RPMI8226 (cell line): Measurements from ENCODE around the gene ODF2.
A peak's percentile ranks its signal among the peaks of the same experiment; 100 is the strongest.
"Not testable (repeated sequence)": the region's sequence is repeated elsewhere in the genome, so short reads cannot be mapped to it uniquely, and the experiment has no call there.

Experiments used
- DNase-seq: peaks from one replicate; pipeline ENCODE4 v3.0.0-alpha.2; 2015

ODF2 gene

DNA sequence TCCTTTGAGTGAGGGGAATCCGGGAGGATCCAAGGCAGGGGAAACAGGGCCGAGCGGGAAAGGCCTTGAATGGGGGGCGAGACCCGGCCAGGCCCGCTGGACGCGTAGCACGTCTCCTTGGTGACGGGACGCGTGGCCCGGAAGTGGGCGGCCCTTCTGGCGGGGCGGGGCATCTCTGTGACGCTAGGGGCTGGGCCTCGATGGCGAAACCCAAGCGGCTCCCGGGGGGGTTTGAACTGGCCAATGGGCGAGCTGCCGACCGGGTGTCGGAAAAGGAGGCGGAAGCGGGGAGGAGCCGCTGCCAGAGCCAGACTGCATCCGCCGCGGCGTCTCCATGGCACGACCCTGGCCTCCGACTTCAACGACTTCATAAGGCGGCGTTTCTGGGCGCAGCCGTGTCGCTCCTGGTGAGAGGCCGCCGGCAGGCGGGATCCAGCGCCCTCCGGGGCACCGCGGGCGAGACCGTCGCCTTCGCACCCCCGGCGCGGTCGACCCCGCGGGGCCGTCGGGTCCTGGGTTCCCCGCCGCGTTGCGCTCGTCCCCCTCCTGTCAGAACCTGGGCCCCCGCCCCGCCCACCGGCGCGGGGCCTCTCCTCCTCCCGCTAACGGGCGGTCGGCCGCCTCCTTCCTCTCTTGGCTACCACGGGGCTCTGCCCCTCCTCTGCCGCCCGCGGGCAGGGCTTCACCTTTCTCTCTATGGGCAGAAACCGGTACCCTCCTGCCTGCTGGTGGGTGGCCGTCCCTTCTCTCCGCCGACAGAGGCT lies at the start of gene ODF2:
Gene ODF2 (plus strand): TSS at position 158 of the 764 bp plus-strand sequence. CDS start 86 bp downstream, at position 244.
- peak; percentile 99 for DNase-seq

DNA sequence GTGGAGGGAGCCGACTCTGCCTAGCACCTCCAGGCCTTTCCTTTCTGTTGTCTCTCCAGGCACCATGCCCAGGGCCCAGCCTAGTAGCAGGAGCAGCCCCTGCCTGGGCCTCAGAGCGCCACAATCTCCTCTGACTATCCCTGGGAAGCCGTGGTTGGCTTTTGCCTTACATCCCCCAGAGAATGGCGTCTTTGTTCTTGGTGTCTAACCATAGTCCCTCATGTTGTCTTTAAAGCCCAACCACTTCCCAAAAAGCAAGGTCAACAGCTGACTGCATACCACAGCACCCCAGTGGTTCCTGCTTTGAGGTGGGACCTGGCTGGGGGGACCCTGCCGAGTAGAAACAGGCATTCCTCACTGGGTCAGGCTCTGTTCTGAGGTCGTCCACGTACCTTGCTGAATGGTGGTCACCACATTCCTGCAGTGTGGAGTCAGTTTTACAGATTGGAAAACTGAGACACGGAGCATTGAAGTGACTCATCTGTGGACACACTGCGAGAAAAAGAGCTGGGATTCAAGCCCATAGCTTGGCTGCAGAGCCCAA lies 48.9 kb upstream of the ODF2 start:
- no peak for DNase-seq

DNA sequence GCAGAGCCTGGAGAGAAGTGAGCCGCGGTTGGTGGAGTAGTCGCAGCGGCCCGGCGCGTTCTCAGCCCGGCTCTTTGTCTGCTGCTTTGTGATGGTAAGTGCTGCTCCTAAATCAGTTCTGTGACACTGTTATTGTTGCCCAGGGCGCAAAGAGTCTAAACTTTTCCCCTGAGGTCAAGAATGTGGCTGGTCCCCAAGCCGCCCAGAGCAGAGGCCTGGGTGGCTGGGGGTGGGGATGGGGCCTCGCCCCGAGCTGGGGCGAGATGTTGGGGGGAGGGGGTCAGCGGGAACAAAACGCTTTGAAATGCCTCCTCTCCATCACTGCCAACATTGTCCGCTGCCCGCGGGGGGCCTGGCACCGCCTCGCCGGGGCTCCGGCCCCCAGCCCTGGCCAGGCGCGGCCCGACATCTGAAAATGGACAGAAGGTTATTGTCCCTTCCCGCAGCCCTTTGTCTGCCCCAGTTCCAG lies 46.8 kb upstream of the ODF2 start:
- DNase-seq = no peak

DNA sequence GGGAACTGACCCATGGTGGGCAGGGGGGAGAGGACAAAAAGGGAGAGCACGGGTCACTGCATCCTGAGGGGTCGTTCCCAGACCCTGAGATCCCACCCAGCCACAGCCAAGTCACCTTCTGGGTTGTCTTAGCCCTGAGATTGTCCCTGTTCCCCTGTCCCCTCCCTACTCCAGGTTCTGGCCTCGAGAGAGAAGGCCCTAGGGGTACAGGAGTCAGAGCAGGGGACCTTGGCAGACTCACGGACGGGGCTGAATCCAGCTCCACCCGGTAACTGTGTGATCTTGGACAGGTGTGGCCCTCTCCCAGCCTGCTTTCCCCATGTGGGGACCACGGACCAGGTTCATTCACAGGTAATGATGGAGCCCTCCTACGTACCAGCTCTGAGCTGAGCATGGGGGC lies 46.4 kb upstream of the ODF2 start:
- no peak for DNase-seq

DNA sequence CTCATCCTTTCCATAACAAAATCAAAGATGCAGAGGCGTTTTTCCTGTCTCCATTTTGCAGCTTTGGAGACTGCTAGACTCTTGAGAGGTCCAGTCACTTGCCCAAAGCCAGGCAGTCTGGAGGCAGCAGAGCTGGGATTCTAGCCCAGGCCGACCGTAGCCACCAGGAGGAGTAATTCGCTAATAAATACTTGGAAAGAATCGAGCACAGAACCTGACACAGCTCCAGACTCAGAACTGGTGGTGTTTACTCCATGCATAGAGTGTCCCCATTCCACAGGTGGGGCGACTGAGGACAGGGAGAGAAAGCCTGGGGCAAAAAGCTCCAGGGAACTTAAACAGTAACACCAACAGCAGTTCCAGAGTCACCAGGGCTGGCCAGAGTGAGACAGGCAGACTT lies 45.8 kb upstream of the ODF2 start:
- peak; percentile 46 for DNase-seq

DNA sequence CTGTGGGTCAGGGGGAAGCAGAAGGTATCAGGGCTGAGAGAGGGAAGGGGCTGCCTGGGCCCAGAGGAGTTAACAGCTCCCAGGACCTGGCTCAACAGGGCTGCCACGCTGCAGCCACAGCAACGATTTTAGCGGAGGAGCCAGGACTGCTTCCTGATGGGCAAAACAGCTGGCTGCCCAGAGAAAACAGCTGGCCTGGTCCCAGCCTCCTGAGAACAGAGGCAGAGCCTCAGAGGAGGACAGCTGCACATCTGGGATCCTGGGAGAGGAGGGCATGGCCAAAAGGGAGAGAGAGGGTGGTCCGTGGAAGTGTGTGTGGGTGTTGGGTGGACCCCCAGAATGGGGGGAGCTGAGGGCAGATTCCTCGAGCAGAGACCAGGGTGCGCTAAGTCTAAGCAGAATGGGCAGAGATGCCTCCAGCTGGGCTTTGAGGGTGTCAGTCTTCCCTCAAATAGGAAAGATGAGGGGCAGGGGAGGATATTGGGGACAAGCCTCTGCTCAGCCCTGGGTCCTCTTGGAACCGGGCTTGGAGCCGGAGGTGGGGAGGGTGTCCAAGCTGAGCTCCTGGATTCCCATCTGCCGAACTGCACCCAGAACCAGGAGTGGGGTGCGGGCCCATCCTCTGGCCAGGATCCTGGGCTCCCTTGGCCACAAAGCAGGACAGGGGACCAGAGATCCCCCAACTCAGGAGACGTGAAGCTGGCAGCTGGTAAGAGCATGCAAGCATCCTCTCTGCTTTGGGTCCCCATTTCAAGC lies 44.3 kb upstream of the ODF2 start:
- no peak for DNase-seq

DNA sequence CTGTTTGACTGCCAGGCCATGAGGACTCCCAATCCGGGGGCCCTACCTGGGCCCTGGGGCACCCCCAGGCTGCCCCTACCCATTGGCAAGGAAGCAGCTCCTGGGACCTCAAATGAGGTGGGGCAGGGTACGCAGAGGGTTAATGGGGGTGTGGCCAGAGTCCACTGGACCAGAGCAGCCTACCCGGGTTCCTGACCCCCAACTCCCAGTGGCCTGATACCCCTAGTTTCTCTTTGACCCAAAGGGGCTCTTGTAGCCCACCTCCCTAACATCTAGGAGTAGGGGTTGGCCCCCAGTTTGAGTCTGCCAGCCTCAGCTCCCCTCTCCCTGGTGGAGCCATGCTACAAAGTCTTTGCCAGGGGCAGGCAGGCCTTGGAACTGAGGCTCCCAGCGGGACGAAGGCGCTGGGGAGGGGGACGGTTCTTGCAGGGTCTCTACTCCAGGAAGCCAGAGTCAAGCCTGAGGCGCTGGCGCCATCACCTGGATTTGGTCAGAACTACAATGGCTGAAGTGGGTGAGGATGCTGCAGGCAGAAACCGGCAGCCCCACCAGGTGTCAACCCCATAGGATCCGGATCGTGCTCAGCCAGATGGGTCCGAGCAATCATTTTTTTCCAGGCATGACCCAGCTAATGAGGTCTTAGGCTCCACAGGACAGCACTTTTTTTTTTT lies 43.6 kb upstream of the ODF2 start:
- peak; percentile 71 for DNase-seq

DNA sequence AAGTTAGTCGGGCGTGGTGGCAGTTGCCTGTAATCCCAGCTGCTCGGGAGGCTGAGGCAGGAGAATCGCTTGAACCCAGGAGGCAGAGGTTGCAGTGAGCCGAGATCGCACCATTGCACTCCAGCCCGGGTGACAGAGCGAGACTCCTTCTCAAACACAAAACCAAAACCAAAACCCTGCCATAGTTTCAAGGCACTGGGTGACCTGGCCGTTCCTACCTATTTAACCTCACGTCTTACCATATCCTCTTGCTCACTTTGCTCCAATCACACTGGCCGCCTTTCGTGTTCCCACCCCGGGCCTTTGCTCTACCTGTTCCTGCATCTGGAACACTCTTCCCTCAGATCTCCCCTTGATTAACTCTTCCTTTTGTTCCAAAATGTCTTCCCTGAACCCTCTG lies 42.1 kb upstream of the ODF2 start:
- peak; percentile 43 for DNase-seq

DNA sequence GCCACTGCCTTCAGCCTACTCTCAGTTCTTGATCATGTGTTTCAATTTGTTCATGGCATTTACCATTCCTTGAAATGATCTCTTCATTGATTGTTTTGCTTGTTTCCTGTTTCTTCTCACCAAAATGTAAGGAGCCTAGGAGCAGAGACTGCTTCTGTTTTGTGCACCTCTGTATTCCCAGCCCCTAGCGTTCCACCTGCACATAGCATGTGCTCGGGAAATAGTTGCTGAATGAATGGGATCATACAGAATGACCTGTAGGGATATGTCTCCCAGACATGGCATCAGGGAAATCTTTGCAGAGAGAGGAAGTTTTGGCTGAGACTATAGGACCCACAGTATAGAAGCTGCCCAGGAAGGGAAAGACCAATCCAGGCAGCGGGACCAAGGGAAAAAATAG lies 41.3 kb upstream of the ODF2 start:
- no peak for DNase-seq

DNA sequence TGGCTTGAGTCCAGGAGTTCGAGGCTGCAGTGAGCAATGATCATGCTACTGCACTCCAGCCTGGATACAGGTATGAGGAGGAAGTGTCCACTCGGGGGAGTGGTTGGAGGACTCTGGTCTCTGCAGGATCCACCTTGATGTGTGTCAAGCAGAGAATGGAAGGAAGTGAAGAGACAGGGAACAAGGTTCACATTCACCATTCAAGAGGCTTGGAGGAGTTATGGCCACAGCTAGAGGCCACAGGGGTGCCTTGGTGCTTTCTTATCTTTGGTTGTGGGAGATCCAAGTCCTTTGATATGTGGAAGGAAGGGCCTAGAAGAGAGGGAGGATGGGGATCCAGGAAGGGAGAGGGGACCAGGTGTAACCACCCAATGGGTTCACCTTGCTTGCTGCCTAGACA lies 40.5 kb upstream of the ODF2 start:
- DNase-seq = no peak

DNA sequence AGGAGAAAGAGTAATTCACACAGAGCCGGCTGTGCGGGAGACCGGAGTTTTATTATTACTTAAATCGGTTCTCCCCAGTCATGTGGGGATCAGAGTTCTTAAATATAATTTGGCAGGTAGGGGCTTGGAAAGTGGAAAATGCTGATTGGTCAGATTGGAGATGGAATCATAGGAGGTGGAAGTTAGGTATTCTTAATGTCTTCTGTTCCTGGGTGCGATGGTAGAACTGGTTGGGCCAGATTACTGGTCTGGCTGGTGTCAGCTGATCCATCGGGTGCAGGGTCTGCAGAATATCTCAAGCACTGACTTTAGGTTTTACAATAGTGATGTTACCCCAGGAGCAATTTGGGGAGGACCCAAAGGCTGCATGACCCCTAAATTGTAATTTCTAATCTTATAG lies 39.8 kb upstream of the ODF2 start:
- DNase-seq = no peak

DNA sequence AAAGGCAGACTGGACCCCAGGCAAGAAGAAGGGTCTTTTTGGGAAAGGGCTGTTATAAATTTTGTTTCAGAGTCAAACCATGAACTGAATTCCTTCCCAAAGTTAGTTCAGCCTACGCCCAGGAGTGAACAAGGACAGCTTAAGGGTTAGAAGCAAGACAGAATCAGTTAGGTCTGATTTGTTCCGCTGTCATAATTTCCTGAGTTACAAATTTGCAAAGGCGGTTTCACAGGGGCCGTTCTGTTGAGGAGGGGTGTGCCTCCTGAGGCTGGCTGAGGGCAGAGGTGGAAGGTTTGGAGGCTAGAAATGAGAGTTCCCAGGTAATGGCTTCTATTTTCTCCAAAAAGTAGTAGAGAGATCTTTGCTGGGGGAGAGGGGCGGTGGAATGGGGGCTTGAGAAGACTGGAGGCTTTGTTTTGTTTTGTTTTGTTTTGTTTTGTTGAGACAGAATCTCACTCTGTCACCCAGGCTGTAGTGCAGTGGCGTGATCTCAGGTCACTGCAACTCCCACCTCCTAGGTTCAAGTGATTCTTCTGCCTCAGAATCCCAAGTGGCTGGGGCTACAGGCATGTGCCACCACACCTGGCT lies 39.3 kb upstream of the ODF2 start:
- DNase-seq = no peak

DNA sequence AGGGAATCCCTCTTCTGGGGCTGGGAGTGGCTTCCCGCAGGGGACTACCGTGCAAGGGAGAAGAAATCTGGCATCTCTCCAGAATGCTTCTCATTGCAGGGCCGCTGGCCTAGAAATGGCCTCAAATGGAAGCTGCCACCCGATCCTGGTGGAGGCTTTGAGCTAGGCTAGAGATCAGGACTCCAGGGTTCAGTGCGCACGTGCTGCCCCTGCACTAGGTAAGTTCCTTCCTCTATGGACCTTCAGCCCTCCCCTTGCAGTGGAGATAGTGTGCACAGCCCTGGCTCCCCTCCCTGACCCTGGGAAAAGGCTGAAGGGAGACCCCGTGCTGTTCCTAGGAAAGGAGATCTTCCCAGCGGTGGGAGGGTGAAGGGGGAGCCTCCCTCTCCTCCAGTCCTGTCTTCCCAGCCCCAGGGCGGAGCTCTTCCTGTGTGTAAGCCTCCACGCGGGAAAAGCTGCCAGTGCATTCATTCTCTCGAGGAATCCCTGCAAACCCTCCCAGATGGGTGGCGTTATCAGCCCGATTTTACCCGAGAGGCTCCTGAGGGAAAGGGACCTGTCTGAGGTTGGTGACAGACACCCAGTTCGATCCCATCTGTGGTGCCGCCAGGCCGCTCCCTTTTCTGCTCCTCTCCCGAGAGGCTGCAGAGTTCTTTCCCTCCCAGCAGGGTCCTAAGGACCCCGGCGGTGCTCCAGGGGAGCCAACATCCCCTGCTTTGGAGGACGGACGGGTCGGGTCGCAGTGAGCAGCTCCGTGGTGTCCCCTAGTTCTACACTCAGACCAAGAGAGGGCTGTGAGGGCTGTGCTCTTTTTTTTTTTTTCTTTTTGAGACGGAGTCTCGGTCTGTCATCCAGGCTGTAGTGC lies 36.5 kb upstream of the ODF2 start:
- peak; percentile 40 for DNase-seq

DNA sequence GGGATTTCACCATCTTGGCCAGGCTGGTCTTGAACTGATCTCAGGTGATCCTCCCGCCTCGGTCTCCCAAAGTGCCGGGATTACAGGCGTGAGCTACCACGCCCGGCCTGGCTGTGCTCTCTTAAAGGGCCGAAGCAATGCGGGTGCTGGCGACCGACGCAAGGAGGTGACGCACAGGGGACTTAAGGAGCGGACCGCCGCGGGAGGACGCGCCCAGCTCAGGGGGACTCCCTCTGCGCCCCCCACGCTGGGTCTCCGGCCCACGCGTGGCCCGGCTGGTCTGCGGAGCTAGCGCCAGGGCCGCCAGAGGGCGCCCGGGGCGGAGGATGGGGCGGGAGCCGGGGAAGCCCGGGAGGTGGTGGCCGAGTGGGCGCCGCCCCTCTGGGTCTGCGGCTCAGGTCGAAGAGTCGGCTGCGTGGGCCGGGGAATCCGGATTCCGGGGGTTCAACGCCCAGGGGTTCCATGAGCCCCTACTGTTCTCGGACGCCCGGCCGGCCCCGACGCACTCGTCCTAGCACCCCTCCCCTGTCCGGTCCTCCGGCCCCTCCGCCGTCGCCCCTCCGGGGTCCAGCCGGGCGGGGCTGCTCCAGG lies 35.7 kb upstream of the ODF2 start:
- peak; percentile 87 for DNase-seq

DNA sequence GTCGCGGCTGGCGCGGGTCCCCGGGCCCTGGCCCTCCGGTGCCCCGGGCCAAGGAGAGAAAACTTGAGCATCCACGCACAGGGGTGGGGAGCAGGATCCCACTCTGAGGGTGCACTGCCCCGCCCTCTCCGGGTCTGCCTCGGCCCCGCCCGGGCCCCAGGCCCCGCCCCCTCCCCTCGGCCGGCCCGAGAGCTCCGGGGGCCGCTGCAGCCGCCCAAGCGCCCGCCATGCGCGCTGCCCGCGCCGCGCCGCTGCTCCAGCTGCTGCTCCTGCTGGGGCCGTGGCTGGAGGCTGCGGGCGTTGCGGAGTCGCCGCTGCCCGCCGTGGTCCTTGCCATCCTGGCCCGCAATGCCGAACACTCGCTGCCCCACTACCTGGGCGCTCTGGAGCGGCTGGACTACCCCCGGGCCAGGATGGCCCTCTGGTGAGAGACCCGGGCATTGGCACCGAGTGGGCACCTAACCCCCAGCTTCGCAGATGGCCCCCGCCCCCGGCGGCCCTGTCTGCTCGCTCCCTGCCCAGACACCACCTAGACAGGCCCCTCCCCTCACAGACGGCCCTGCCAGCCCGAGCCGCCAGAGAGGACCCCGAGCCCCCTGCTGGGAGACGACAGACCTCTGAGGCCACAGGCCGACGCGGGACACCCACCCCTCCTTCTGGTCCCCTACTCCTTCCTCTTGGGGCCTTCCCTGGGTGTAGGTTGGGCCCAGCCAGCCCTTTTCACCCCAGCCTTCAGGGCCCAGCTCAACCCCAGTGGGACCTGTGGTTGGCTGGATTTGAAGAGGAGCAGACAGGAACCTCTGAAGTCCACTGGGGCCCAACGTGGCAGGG lies 34.9 kb upstream of the ODF2 start, which contains the start of gene CERCAM:
Gene CERCAM (plus strand): TSS at position 207 of the 831 bp plus-strand sequence. CDS start 21 bp downstream, at position 228.
- DNase-seq = peak; percentile 73

DNA sequence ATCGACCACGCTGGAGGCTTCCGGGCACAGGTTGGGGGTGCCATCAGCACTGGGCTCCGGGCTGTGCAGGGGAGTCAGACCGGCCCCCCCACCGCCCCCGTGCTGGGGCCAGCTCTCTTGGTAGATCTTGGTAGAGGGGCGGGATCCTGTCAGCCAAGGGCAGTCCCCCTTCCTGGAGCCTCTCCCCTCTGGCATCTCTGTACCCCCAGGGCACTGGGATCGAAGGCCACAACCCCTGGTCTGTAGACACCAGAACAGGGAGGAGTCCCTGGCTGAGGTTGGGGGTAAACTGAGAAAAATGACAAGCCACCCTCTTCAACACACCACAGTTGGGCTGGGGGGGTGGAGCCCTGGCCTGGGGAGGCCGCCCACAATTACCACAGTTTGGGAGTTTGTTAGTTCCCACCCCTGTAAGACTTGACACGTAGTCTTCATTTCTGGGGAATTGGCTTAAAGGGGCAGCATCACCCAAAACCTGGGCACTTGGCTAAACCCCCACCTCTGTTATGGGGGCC lies 34.3 kb upstream of the ODF2 start:
- DNase-seq = no peak

DNA sequence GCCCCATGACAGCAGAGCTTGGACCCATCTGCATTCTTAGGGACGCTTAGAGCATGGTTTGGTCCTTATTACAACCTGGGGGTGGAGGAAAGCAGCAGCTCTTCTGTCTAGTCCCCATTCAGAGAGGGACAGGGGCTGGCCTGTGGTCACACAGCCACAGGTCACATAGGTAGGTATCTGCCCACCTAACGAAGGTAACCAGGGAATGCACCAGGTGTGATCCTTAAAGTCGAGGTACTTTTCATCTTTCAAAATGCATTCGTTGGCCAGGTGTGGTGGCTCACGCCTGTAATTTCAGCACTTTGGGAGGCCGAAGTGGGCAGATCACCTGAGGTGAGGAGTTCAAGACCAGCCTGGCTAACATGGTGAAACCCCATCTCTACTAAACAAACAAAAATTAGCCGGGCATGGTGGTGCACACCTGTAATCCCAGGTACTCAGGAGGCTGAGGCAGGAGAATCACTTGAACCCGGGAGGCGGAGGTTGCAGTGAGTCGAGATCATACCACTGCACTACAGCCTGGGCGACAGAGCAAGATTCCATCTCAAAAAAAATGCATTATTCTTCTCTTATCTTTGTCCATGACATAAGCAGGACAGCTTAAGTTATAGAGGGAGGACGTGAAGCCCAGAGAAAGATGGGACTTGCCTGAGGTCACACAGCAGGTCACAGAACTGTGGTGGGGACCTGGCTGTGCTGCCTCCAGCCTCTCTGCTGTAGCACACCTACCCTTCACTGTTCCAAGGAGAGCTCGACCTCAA lies 33.6 kb upstream of the ODF2 start:
- DNase-seq = not testable (repeated sequence)

DNA sequence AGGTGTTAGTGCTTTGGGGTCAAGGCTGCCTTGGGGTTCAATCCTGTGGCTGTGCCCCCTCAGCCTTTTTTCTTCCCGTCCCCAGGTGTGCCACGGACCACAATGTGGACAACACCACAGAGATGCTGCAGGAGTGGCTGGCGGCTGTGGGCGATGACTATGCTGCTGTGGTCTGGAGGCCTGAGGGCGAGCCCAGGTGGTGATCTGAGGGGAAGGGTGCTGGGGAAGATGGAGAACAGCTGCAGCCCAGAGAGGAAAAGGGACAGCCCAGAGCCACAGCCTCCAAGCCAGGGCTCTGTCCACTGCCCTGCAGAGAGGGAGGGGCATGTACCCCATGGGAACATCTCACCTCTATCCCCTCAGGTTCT lies 33.0 kb upstream of the ODF2 start:
- DNase-seq = peak; percentile 26

DNA sequence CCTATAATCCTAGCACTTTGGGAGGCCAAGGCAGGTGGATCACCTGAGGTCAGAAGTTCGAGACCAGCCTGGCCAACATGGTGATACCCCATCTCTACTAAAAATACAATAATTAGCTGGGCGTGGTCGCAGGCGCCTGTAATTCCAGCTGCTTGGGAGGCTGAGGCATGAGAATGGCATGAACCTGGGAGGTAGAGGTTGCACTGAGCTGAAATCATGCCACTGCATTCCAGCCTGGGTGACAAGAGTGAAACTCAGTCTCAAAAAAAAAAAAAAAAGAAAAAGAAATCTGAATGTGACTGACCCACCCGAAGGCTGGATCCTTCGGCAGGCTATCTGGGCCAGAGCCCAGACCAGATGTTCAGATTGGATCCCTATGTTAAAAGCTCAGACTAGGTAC lies 32.5 kb upstream of the ODF2 start:
- not testable (repeated sequence) for DNase-seq
